ENCODE results near the gene ROR1. TPM values are rescaled to one million over a fixed set of nuclear protein-coding genes. Genes with fewer than 3 reads are reported as not detected.

Gene ROR1
- total and polyA plus RNA-seq, 9 of the 15 experiments (the other 6 are each of a cell fraction or from before 2014, with no cell fraction given) = 0.02 TPM; not detected in 8

DNA sequence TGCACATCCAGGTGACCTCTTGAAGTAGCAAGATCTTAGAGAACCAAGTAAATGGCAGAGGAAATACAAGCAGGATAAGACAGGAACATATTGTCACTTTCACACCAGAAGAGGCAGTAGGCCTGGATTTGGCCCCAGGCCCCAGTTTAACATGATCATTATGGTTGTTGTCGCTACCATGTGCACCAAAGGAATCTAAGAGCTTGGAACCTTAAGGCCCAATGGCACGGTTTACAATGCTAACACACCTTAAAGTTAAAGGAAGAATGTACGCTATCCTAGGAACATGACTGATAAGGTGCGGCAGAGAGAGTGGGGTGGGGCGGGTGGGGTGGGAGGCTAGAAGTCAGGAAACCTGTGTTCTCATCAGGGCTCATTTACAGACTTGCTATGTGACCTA, 147.5 kb downstream of the ROR1 start:
- FAIRE-seq = no peak
- Histone ChIP-seq H3K9me3 (replicated peaks; ENCODE audit: control insufficient read depth, insufficient read depth, low read depth, low read length) (no peaks in the 10 kb centered on the region), H3K36me3 (ENCODE audit: control insufficient read depth, insufficient read depth, low read length) (no peaks in the 10 kb centered on the region), H3K27me3 (ENCODE audit: control insufficient read depth in 2 of 2, insufficient read depth in 2 of 2, low read length in 2 of 2) (no peaks in the 10 kb centered on the region), H3K9me1 (ENCODE audit: control insufficient read depth, insufficient read depth, low read length) (no peaks in the 10 kb centered on the region), H3K9ac (ENCODE audit: insufficient read depth in 1 of 2, low read depth in 2 of 2, low read length in 2 of 2) (no peak overlapping the region), H3K4me2 (ENCODE audit: insufficient read depth, low read length) (no peak overlapping the region), H4K20me1 (replicated peaks; ENCODE audit: control insufficient read depth, insufficient read depth, low read length) (no peaks in the 10 kb centered on the region), H3K4me1 (replicated peaks in 1 of 2; ENCODE audit: control insufficient read depth in 2 of 2, insufficient read depth in 2 of 2, low read length in 2 of 2) (no peaks in the 10 kb centered on the region), H3K27ac (ENCODE audit: extremely low read depth, low read depth, low read length) (no peak overlapping the region), H3K4me3 (no peak overlapping the region), H2AFZ (ENCODE audit: low read depth, low read length) (no peak overlapping the region), H3K79me2 (ENCODE audit: control insufficient read depth, insufficient read depth, low read length) (no peaks in the 10 kb centered on the region)
- CTCF ChIA-PET (ENCODE audit: low intra/inter-chr PET ratio) = no interaction called here
- no TSS peak for BruUV-seq (replicated peaks)
- WGBS (ENCODE audit: insufficient coverage, low coverage, missing lambda C conversion rate) = 4% methylated on average over 4 of the region's 5 CpGs
- intact Hi-C loops (cut with micrococcal nuclease) = no loop called here
- in situ Hi-C loops (cut with MboI) = no loop called here
- no peak for TF ChIP-seq TGIF2 (CRISPR knock-in tag; IDR thresholded peaks at IDR 0.05)
- TF ChIP-seq CBX2 (IDR thresholded peaks at IDR 0.05; ENCODE audit: insufficient read depth, low read length, poor library complexity, severe bottlenecking) = no peak
- TF ChIP-seq, protein P1, sequence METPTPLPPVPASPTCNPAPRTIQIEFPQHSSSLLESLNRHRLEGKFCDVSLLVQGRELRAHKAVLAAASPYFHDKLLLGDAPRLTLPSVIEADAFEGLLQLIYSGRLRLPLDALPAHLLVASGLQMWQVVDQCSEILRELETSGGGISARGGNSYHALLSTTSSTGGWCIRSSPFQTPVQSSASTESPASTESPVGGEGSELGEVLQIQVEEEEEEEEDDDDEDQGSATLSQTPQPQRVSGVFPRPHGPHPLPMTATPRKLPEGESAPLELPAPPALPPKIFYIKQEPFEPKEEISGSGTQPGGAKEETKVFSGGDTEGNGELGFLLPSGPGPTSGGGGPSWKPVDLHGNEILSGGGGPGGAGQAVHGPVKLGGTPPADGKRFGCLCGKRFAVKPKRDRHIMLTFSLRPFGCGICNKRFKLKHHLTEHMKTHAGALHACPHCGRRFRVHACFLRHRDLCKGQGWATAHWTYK (CRISPR knock-in tag; IDR thresholded peaks at IDR 0.05) = no peak
- TF ChIP-seq ZKSCAN8 (CRISPR knock-in tag; IDR thresholded peaks at IDR 0.05) = no peak
- TF ChIP-seq, protein P2, sequence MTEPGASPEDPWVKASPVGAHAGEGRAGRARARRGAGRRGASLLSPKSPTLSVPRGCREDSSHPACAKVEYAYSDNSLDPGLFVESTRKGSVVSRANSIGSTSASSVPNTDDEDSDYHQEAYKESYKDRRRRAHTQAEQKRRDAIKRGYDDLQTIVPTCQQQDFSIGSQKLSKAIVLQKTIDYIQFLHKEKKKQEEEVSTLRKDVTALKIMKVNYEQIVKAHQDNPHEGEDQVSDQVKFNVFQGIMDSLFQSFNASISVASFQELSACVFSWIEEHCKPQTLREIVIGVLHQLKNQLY (CRISPR knock-in tag; conservative IDR thresholded peaks at IDR 0.05) = no peak
- TF ChIP-seq KAT8 (IDR thresholded peaks at IDR 0.05; ENCODE audit: low read depth) = no peak
- no peak for DNase-seq (ENCODE audit: extremely low read depth in 1 of 4, low spot score in 3 of 4)
- POLR2A ChIA-PET = no interaction called here
- ATAC-seq = no peak
